Measurements from ENCODE around the gene EHMT1.

- TF ChIP-seq CTCF (IDR thresholded peaks at IDR 0.05 in 2 of 3, conservative IDR thresholded peaks at IDR 0.05 in 1 of 3; ENCODE audit: insufficient read depth in 2 of 3, low read depth in 1 of 3, low read length in 3 of 3) (no peak), HES1 (IDR thresholded peaks at IDR 0.05; ENCODE audit: low read depth) (no peak), CEBPB (tag; IDR thresholded peaks at IDR 0.05) (no peak), KDM1A (IDR thresholded peaks at IDR 0.05) (no peak), DLX4 (CRISPR knock-in tag; IDR thresholded peaks at IDR 0.05) (no peak), RCOR1 (IDR thresholded peaks at IDR 0.05; ENCODE audit: borderline replicate concordance in 1 of 2, low read depth in 2 of 2, low read length in 2 of 2) (no peak), THAP7 (CRISPR knock-in tag; IDR thresholded peaks at IDR 0.05) (no peak)
- TF ChIP-seq, protein P1, sequence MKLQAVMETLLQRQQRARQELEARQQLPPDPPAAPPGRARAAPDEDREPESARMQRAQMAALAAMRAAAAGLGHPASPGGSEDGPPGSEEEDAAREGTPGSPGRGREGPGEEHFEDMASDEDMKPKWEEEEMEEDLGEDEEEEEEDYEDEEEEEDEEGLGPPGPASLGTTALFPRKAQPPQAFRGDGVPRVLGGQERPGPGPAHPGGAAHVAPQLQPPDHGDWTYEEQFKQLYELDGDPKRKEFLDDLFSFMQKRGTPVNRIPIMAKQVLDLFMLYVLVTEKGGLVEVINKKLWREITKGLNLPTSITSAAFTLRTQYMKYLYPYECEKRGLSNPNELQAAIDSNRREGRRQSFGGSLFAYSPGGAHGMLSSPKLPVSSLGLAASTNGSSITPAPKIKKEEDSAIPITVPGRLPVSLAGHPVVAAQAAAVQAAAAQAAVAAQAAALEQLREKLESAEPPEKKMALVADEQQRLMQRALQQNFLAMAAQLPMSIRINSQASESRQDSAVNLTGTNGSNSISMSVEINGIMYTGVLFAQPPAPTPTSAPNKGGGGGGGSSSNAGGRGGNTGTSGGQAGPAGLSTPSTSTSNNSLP (IDR thresholded peaks at IDR 0.05; ENCODE audit: borderline replicate concordance, low read depth, low read length) = no peak
These were observed 89.9 kb downstream of the EHMT1 start for GRCh38 chr9:137708590-137709284.
